Activated gamma-delta T cell treated with Interleukin-2 at 50 U/mL for 16 hours (primary cell): ENCODE data around the gene YLPM1.

Experiments
- DNase-seq: peaks from one replicate; pipeline ENCODE4 v3.0.0-alpha.2; 2020

The YLPM1 gene

DNA sequence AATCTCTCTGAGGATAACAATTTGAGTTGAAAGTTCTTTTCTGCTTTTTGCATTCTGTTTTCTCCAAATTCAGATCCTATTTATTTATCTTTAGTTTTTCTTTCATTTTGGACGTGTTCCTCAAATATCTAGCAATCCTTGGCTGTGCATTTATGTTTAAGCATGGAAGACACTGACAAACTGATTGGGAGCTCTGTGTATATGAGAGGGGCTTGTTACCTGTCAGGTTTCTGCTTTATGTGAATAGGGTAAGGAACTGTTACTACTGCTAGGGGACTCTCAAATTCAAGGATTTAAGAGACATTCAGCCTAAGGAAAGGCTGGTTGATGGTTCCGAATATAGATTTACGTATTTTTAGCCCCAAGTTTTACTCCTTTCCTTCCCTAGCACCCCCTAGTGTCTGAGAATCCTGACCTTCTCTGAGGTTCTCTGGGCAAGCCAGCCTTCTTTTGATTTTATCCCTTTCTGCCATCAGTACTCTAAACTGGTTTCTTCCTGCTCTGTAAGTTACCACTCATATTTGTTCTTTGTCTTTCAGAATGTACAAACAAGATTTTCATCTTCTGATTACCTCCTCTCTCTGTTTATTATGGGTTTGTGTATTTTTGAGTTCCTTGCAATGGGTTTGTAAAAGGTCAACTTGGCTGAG, 30.5 kb downstream of the YLPM1 start:
- no peak for DNase-seq

DNA sequence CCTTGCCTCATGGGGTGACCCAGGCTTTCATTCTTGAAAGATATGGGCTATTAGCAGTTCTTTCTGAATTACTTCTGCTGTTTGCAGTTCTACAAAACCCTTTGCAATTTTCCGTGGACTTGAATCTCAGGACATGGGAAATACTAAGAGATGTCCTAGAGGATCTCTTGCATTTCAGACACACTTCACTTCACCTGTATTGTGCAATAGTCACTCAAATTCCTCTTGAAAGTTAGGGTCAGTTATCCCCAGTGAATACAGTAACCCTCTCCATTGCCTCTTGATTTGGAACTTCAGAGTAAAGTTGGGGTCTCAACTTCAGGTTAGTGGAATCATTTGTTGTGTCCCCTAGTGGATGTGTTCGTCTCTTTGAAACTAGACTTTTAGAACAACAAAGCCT, 31.8 kb downstream of the YLPM1 start:
- no peak for DNase-seq

DNA sequence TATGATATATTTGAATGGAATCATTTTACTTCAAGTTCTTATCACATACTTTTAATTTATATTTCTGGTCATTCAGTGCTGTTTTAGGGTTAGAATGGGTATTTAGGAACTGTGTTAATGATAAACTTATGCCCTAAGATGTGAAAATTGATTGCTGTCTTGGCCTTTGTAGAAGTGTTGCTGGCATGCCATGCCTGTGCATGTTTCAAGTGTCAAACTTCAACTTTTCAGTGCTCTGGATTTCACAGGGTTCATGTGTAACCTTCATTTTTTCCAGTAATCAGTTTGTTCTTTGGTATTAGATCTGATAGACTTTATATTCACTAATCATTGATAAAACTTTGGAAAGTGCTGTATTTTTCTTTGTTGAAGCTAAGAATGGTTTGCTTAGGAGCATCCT, 36.6 kb downstream of the YLPM1 start:
- DNase-seq, result no peak

DNA sequence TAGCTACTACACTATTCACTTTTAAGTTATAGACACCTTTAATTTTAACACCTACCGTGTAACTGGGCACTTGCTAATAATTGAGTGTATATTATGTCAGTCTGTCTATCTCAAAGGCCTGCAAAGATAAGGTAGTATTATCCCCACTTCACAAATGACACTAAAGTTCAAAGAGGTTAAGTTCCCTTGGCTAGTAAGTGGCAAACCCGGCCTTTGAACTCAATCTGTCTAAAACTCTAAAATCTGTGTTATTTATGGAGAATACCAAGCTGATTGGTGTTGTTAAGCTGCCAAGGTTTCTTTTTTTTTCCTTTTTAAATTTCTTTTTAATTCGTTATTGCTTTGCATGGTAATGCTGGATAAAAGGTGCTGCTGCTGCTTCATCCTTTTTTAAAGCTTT, 37.7 kb downstream of the YLPM1 start:
- no peak for DNase-seq

DNA sequence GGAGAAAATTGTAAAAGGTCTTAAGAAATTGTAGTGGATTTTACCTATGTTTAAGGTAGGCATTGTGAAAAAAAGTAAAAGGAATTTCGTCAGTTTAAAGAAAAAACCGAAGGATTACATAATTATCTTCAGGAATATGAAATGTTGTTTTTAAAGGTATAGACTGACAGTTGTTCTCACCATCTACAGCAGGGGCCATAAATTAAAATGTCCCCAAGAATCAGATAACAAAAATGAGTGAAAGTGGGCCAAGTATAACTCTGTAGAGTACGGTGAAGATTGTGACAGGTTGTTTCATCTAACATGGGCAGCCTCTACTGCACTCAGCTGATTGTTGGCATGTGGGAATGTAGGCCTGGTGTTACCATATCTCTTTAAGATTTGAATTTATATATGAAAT, 38.3 kb downstream of the YLPM1 start:
- DNase-seq, result no peak

DNA sequence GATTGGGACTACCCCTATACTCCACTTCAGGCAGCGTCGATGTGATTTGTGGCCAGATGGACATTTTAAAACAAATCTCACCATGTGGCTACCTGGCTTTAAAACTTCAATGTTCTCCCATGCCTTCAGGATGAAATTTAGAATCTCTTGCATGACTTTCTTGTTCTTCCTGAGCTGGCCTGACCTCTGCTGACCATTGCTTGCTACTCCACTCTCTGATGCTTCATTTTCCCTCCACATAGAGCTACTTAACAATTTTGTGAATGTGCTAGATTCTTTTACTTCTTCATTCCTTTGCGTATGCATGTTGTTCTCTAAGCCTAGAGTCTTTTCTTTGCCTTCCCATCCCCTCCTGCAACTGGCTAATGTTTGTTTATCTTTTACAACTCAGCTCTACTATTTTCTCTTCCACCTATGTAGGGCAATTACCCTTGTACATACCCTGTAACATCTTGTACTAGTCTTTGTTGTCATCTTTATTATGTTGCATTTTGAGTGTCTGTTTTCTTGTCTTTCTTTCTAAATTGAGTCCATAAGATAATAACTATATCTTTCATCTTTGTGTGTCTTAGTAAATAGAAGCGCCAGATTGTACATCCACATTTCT, 41.2 kb downstream of the YLPM1 start:
- DNase-seq, result peak; percentile 19

DNA sequence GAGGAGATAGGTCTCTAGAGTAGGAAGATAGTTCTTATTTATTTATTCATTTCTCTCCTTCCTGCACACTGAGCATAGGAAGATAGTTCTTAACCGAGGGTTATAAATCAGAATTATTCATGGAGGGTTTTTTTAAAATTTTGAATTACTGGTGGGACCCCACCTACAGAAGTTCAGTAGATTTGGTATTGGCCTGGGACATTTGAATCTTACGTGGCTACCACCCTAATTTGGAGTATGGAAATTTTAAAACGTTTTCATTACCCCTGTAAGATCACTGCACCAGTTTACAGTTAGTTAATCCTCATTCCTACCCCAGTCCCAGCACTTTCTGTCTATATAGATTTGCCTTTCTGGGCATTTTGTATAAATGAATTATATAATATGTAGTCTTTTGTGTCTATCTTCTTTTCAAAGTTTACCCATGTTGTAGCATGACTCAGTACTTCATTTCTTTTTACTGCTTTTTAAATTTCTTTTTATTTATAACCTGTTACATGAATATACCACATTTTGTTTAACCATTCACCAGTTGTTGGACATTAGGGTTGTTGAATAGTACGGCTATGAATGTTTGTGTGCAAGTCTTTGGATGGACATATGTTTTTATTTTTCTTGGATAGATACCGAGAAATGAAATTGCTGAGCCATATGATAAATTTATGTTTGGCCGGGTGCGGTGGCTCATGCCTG, 44.9 kb downstream of the YLPM1 start:
- DNase-seq, result no peak

DNA sequence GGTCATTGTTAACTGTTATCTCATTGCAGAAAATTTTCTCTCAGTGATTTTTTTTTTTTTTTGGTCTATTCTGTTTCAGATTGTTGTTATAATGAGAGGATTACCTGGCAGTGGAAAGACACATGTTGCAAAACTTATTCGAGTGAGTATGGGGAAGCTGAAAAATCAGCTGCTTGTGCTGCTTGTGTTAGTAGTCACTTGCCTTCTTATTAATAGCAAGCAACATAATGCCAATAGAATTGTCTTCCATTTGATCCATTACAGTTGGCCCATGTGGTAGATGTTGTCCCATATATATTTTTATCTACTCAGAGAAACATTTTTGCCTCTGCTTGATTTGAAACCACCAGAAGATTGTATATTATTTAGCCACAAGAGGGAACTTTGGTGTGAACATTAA, 53.0 kb downstream of the YLPM1 start:
- no peak for DNase-seq

DNA sequence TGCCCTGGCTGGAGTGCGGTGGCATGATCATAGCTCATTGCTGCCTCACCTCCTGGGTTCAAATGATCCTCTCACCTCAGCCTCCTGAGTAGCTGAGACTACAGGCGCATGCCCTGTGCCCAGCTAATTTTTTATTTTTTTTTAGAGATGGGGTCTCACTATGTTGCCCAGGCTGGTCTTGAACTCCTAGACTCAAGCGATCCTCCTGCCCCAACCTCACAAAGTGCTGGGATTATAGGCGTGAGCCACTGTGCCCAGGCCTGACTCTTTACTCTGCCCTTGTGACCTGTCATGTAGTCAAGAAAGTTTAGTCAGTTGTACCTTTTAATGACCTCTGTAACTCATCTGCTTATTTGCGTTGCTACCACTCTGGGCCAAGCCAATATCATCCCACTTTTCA, 57.2 kb downstream of the YLPM1 start:
- DNase-seq, result no peak

DNA sequence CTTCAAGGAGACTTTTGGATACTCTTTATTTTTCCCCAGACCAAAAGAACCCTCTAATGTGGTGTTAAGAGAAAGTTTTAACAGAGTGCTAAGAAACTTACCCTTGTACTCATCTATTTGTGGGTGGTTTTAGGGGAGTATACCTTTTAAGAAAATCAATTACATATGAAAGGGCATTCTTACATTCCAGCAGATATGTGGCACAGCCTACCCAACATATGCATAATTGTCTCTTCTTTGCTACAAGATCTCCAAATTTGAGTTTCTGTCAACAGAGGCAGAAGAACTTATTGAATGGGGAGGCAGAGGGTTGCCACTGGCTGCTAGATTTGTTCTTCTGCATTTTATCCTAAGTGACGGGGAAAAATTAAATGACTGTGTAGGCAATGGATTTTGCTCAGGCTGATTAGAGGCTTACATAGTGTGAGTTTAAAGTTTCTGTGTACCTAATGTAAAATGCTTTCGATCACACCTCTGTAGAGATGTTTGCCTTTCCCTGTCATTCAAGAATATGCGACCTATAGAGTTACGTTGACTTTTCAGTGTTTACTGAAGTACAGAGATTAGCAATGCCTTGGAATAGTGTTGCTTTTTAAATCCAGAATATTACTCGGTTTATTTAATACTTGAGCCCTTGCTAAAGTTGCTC, 58.3 kb downstream of the YLPM1 start:
- DNase-seq, result no peak

DNA sequence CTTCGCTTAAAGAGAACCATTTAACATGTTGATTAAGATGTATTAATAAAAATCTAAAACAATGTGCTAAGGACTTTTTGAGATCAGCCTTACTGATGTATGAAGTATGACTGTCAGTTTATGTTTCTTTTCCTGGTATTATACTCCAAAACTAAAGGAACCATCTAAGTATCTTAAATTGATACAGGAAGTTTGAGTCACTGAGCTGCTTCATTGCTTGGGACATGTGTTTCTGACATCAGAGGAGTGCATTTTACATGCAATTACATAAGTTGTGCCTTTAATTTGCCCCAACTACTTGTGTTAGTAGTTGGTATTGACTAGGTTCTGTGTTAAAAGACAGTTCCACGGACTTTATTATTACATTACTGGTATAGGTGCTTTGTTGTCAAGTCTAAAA, 61.9 kb downstream of the YLPM1 start:
- DNase-seq, result no peak

DNA sequence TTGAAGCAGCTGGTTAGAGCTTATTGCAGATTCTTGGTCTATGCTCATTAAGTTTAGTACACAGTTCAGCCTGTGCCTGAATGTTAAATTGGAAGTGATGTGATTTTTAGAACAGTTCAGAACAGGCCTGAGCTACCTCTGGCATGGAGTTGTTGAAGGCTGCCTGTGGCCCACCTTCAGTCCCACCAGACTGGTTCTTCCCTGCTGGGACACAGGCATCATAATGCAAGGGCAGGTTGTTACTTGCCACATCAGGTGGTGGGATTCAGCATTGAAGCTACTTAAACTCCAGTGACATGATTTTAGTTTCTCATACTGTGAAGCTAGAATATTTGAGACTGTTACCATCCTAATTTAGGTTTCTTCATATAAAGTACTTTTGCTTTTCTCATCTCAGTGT, 63.5 kb downstream of the YLPM1 start:
- DNase-seq, result no peak

DNA sequence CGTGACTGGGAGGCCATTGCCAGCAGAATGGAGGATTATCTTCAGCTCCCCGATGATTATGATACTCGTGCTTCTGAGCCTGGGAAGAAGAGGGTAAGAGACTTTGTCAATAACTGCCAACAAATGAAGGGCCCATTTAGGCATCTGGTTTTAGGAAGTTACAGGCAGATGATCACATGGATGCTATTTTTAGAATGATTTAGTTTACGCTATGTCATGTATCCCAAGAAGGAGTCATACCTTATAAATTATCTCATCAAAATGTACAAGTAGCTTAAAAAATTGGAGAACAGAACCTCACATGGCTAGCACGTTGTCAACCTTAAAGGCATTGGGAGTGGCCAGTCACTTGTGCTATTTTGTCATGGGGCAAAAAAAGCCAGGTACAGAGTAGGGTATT, 66.1 kb downstream of the YLPM1 start:
- DNase-seq, result no peak

DNA sequence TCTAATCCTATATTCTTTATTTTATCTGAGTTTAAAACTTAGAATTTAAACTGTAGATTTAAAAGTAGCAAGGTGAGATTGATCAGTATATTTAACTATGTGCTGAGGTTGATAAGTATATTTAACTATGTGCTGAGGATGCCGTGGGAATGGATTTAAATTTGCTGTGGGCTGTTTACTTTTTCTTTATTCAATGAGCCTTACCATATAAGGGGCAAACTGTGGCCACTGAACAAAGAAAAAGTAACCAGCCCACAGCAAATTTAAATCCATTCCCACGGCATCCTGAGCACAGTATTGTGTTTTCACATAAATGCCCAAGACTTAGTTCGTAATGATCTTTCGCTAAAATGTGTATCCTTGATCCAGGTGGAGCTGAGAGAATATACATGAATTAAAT, 69.7 kb downstream of the YLPM1 start:
- DNase-seq, result no peak

DNA sequence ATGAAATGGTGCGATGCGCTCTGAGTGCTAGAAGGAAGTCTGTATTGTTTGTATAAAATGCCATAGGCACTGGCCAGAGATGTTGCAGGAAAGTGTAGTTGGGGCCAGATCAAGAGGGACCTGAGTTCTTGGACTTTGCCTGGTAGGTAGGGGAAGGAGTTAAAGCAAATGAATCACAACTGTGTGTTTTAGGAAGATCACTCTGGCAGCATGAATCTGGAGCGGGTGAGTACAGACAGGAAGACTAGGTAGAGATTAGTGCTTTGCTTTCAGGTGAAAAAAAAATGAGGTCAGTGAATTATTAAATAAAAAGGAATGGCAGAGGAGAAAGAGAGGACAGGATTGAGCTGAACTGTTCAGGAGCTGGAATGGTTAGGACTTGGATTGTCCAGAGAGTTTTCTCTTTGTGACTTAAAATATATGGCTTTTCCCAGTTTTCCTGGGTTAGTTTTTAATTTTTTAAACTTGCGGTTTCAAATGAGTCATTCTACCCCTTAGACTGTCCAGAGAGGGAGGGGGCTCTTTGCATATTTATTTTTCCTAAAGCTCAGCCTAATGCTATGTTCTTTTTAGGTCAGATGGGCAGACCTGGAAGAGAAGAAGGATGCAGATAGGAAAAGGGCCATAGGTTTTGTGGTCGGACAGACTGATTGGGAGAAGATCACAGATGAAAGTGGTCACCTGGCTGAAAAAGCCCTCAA, 71.7 kb downstream of the YLPM1 start:
- DNase-seq, result no peak

DNA sequence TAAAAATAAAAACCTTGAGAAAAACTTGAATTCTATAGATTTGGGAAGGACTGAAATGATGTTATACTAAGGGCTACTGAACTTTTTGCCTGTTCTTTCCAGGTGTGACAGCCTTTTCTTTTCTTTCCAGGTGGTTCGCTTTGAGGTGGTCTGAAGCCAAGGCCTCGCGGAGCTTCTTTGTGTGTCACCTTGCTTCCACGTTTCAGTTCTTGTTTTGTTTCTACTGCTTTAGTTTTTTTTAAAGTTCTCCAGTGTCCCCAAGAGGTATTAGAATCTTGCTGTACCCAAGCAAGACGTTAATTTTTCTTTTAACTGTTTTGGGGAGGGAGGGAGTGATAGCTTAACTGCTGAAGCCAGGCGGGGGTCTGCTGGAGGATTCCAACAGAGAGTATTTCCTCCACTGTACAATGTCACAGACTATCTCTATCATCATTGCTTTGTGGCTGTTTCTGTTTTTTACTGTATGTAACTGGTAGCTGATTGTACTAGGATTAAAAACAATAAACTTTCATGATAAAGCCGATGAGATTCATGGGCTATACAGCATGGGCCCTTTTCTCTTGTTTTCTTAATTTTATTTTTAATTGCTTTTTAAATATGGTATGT, 72.6 kb downstream of the YLPM1 start:
- no peak for DNase-seq

DNA sequence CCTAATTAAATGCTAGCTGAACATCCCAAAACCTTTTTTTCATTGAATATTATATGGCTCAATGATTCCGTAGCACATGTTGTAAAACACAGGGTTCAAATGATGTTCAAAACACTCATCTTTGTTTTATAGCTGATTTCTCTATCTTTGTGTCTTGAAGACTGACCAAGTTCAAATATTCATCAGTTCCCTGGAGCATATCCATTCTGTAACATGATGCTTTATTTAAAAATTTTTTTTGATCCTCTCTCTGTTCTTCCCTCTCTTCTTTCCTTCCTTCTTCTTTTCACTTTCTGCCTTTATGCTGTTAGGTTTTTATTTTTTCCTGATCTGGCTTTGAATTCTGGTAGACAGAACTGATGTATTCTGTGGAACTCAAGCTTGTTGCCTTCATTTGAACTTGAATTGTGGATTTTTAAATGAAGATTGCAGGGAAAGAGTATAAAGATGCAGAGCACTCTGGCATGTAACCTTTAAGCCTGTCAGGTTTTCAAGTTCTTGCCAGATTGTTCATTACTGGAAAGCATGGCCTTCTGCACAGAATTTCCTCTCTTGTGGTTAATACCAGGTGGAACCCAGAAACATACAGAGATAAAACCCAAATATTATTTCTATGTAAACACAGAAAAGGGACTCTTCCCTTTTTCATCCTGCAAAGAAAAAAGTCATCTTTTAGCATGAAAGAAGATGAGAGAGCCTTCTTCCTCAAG, 73.3 kb downstream of the YLPM1 start:
- no peak for DNase-seq

DNA sequence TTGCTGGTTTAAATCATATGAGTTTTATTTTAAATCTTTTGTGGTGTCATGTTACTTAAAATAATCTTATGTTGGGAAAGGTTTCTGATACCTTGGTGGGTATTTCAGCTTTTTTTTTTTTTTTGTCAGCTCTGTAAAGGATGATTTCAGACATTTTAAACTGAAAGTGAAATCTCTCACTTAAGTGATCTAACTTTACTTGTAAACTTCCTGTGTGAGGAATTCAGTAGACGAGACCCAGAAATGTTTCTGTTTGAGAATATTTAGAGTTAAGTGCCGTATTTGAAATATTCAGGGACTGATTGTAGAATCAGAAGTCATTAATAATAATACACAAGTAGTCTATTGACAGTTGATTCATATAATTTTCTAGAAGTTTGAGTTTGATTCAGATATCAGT, 75.0 kb downstream of the YLPM1 start:
- DNase-seq, result no peak

DNA sequence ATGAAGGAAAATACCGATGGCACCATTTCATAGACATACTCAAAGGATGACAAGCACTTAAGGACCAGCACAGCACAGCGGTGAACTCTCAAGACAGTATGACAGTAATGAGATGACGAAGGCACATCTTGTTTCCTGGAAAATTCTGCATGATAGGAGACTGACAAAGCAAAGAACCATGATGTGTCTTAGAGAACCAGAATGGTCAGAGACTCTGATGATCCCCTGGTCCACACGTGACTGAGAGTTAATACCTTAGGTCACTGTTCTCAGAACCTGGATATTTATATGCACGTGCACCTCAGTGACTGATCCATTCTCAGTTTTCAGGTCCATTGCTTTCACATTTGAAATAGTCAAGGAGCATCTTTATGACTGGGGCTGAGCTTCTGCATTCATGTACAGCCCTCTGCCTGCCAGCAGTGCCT, 77.5 kb downstream of the YLPM1 start:
- DNase-seq, result no peak

DNA sequence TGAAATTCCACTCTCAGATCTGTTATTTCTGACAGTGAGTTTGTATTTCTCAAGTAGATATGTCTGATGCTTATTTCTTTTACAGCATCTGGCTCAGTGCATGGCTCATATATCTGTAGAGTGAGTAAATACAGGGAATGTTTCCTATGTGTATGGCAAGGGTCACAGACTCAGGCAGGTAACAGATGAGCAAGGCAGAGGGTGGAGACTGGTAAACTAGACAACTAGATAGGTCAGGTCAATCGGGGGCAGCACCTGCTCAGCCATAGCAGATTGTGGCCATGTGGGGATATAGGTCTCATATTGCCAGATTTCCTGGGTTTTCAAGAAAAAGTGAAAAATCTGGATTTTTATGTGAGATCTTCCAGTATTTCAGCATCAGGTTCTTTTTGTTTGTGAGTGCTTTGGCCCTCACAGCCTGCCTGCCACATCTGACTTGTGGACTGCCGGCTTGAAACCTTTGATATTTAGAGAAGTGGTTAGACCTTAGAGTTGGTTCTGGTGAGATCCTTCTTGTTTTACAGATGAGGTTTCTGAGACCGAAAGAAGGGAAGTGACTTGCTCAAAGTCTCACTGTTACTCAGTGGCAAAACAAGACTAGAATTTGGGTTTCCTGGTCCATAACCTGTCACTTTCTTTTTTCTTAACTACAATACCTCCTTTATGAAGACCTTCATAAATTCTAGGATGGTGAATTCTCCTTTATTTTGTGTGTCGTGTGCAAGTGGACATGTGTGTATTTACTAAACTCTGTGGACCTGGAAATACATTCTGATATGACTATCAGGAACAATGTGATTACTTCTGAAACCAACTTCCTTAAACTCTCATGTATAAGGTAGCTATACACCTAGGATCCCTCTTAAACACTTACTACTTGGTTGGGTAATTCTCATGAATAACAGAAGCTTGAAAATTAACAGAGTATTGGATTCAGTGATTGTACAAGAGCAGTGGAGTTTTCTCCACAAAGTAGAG, 78.4 kb downstream of the YLPM1 start:
- DNase-seq, result no peak

DNA sequence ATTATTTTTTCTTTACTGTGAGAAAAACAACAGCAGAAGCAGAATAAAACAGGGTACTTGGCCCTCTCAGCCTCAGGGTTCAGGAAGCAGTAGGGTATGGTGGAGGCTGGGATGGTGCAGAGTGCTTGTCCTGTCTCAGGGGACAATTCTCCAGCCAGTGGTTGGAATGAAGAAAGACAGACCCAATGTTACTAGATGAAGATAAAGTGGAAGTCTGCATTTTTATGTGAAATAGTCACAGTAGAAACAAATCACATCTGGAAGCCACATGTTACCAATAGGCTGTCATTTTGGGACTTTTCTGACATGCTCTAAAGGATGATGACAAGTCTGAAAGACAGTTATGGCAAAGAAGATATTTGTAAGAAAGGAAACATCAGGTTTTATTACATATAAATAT, 80.5 kb downstream of the YLPM1 start:
- DNase-seq, result no peak
